Measurements from ENCODE around the gene SCAMP1.

Gene SCAMP1

GRCh38 chr5:78411586-78411985, 51.2 kb downstream of the SCAMP1 start:
- H3K9me3 ChIP-seq (ENCODE audit: control insufficient read depth, low read length): no peaks in the 10 kb centered on the region
- H3K79me2 ChIP-seq: peaks cover 20% of the 10 kb centered on the region
- H3K4me2 ChIP-seq (ENCODE audit: low read length): no peak overlapping the region
- H3K4me1 ChIP-seq: no peaks in the 10 kb centered on the region
- TF ChIP-seq CTCF (IDR thresholded peaks at IDR 0.05): no peak
- no peak overlapping the region for H3K4me3 ChIP-seq (ENCODE audit: low read depth, low read length)
- no peaks in the 10 kb centered on the region for H3K36me3 ChIP-seq (ENCODE audit: control insufficient read depth, insufficient read depth, low read length)
- H3K27me3 ChIP-seq (ENCODE audit: control insufficient read depth, insufficient read depth, low read length): no peaks in the 10 kb centered on the region
- no peak overlapping the region for H3K27ac ChIP-seq
- H2AFZ ChIP-seq: no peak overlapping the region
- H3K9ac ChIP-seq: no peak overlapping the region

DNA sequence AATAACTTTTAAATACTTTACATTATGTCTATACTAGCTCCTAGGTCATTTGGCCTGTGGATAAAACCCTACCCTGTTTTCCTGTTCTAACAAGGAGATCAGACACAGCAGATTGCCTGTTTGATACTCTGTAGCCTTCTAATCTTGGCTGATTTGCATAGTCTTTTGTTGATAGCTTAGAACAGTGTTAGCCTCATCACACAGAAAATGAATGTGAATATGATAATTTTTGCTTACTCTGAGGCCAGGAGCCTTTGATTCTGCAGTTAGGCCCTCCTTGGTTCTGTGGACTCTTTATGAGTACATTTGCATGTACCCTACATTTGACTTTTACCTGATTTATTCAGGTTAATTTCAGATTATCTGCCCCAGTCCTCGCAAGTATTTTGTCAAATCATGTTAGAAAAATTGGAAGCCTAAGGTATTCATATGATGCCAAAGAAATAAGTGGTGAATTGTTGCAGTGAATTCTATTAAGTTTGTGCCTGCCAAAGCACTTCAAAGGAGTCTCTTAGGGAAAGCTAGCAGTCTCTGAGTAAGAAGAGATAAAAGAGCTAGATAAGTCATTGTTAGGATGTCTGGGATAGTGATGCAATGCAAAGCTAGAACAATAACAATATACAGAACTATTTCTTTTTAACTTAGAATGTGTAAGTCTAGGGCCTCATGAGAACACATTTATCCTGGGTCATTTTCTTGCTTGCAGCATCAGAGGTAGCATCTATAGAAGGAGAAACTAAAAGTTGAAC, 56.4 kb downstream of the SCAMP1 start:
- Histone ChIP-seq H3K4me2 (ENCODE audit: low read length) (no peak overlapping the region), H3K27ac (no peak overlapping the region), H3K27me3 (ENCODE audit: control insufficient read depth, insufficient read depth, low read length) (no peaks in the 10 kb centered on the region), H3K4me3 (ENCODE audit: low read depth, low read length) (no peak overlapping the region), H3K9me3 (ENCODE audit: control insufficient read depth, low read length) (no peaks in the 10 kb centered on the region), H3K36me3 (ENCODE audit: control insufficient read depth, insufficient read depth, low read length) (no peaks in the 10 kb centered on the region), H3K4me1 (no peaks in the 10 kb centered on the region), H3K79me2 (no peaks in the 10 kb centered on the region), H2AFZ (no peak overlapping the region), H3K9ac (no peak overlapping the region)
- no peak for TF ChIP-seq CTCF (IDR thresholded peaks at IDR 0.05)

GRCh38 chr5:78419396-78419795, 59.0 kb downstream of the SCAMP1 start:
- H3K4me3 ChIP-seq (ENCODE audit: low read depth, low read length): no peak overlapping the region
- no peak for TF ChIP-seq CTCF (IDR thresholded peaks at IDR 0.05)
- H3K27ac ChIP-seq: no peak overlapping the region
- H2AFZ ChIP-seq: no peak overlapping the region
- H3K36me3 ChIP-seq (ENCODE audit: control insufficient read depth, insufficient read depth, low read length): no peaks in the 10 kb centered on the region
- no peaks in the 10 kb centered on the region for H3K27me3 ChIP-seq (ENCODE audit: control insufficient read depth, insufficient read depth, low read length)
- H3K4me1 ChIP-seq: no peaks in the 10 kb centered on the region
- H3K79me2 ChIP-seq: peaks cover 4% of the 10 kb centered on the region
- no peaks in the 10 kb centered on the region for H3K9me3 ChIP-seq (ENCODE audit: control insufficient read depth, low read length)
- peak overlapping the region; percentile 15 for H3K9ac ChIP-seq
- H3K4me2 ChIP-seq (ENCODE audit: low read length): no peak overlapping the region

GRCh38 chr5:78420548-78420947, 60.1 kb downstream of the SCAMP1 start:
- TF ChIP-seq CTCF (IDR thresholded peaks at IDR 0.05): no peak
- H3K4me3 ChIP-seq (ENCODE audit: low read depth, low read length): no peak overlapping the region
- H2AFZ ChIP-seq: no peak overlapping the region
- no peak overlapping the region for H3K4me2 ChIP-seq (ENCODE audit: low read length)
- no peak overlapping the region for H3K9ac ChIP-seq
- H3K36me3 ChIP-seq (ENCODE audit: control insufficient read depth, insufficient read depth, low read length): no peaks in the 10 kb centered on the region
- no peaks in the 10 kb centered on the region for H3K9me3 ChIP-seq (ENCODE audit: control insufficient read depth, low read length)
- H3K4me1 ChIP-seq: no peaks in the 10 kb centered on the region
- H3K27ac ChIP-seq: no peak overlapping the region
- no peaks in the 10 kb centered on the region for H3K27me3 ChIP-seq (ENCODE audit: control insufficient read depth, insufficient read depth, low read length)
- H3K79me2 ChIP-seq: peaks cover 4% of the 10 kb centered on the region

DNA sequence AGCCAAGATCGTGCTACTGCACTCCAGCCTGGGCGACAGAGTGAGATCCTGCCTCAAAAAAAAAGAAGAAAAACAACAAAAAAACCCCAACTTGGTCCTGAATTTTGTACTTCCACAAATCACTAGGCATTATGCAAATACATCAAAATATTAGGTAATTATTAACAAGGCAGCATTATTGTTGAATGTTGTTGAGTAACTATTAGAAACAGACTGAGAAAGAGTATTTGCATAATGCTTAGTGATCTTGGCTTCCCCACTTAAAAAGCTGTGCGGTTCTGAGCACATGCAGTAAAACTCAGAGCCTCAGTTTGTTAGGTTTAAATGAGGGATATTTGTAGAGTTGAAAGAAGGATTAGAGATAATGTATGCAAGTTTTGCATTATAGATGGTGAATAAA, 64.2 kb downstream of the SCAMP1 start:
- Histone ChIP-seq H3K27me3 (ENCODE audit: control insufficient read depth, insufficient read depth, low read length) (no peaks in the 10 kb centered on the region), H3K9ac (no peak overlapping the region), H3K36me3 (ENCODE audit: control insufficient read depth, insufficient read depth, low read length) (no peaks in the 10 kb centered on the region), H3K4me3 (ENCODE audit: low read depth, low read length) (no peak overlapping the region), H3K4me1 (no peaks in the 10 kb centered on the region), H2AFZ (no peak overlapping the region), H3K79me2 (peaks cover 4% of the 10 kb centered on the region), H3K9me3 (ENCODE audit: control insufficient read depth, low read length) (no peaks in the 10 kb centered on the region), H3K27ac (no peak overlapping the region), H3K4me2 (ENCODE audit: low read length) (no peak overlapping the region)
- no peak for TF ChIP-seq CTCF (IDR thresholded peaks at IDR 0.05)

Measured in parathyroid adenoma (tissue), 2 donors.